Skeletal muscle tissue (tissue), 4 donors: ENCODE measurements around the gene LTBP1. TPM values are rescaled to one million over a fixed set of nuclear protein-coding genes. Genes with fewer than 3 reads are reported as not detected.

Experiments
- H3K27ac ChIP-seq: one replicate; pipeline ENCODE4 v1.7.0; 2013; ENCODE audit warnings: mild to moderate bottlenecking, low read depth, low read length, inconsistent platforms
- H3K27me3 ChIP-seq, 3 donors: one replicate each; pipeline ENCODE4 v1.7.0; 2013; ENCODE audit warnings: low read length in 3 of 3; ENCODE audit not compliant: control insufficient read depth in 3 of 3, insufficient read depth in 3 of 3
- H3K36me3 ChIP-seq, 3 donors: one replicate each; pipeline ENCODE4 v1.7.0; 2013; ENCODE audit warnings: low read length in 3 of 3; ENCODE audit not compliant: control insufficient read depth in 3 of 3, insufficient read depth in 3 of 3
- H3K4me1 ChIP-seq, 3 donors: one replicate each; pipeline ENCODE4 v1.7.0; 2013; ENCODE audit warnings: low read length in 3 of 3, mild to moderate bottlenecking in 3 of 3; ENCODE audit not compliant: control insufficient read depth in 3 of 3, insufficient read depth in 3 of 3
- H3K4me3 ChIP-seq, 3 donors: one replicate each; pipeline ENCODE4 v1.7.0; 2013; ENCODE audit warnings: low read length in 3 of 3
- H3K9ac ChIP-seq, 3 donors: one replicate each; pipeline ENCODE4 v1.7.0; 2013; ENCODE audit warnings: low read length in 3 of 3, mild to moderate bottlenecking in 3 of 3, moderate library complexity in 2 of 3, low read depth in 1 of 3
- H3K9me3 ChIP-seq, 3 donors: one replicate each; pipeline ENCODE4 v1.7.0; 2013; ENCODE audit warnings: low read length in 3 of 3; ENCODE audit not compliant: control insufficient read depth in 3 of 3
- total RNA-seq: library from RNA; depleted of rRNA; stranded (reverse); fragments of >200 nt; gene quantifications from one replicate; pipeline ENCODE4 v1.2.3, GENCODE V29; 2014
- donor health status: Osteomylitis.

The LTBP1 gene
- total RNA-seq, 1 donor from 2014 or later, result 78.8 TPM

DNA sequence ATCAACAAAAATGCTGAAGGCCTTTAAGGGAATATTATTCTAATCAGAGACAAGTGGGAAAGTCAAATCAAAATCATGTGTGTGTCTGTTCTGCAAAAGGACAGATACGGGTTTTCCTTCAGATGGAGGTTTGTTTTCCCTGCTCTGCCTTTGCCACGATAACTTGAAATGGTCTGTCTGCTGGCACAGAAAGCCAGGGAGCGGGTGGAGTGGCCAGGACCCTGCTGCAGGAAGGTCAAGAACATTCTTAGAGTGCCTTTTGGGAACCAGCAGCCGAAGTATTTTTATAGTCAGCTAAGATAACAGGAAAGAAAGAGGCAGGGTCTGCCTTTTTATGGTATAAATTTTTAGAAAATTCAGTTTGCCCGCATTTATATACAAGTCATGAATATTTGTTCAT lies 234.2 kb downstream of the LTBP1 start:
- Histone ChIP-seq H3K9me3 (no peaks in the 10 kb centered on the region), H3K27me3 (no peaks in the 10 kb centered on the region), H3K9ac (no peak overlapping the region), H3K36me3 (no peaks in the 10 kb centered on the region), H3K4me3 (no peak overlapping the region), H3K4me1 (no peaks in the 10 kb centered on the region), H3K27ac (no peak overlapping the region)

DNA sequence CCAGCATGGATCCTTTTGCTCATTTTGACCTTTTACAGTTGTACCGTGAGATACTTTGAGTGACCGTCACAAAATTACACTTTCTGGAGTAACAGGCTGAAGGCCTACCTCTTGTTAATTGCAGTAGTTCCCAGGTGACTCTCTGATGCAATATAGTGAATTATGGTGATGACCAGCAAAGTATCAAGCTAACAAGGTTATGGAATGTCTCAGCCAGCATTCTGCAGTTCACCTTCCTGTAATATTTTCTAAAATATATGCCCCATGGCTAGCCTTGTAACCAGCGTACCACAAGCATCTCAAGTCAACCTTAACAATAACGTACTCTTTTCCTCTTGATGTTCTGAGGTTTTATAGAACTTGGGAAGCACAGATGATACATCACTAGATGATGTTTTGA lies 234.7 kb downstream of the LTBP1 start:
- H3K9ac ChIP-seq, result no peak overlapping the region
- no peaks in the 10 kb centered on the region for H3K4me1 ChIP-seq
- no peaks in the 10 kb centered on the region for H3K27me3 ChIP-seq
- H3K27ac ChIP-seq, result no peak overlapping the region
- no peak overlapping the region for H3K4me3 ChIP-seq
- H3K9me3 ChIP-seq, result no peaks in the 10 kb centered on the region
- H3K36me3 ChIP-seq, result no peaks in the 10 kb centered on the region

- Histone ChIP-seq H3K4me3 (no peak overlapping the region), H3K36me3 (peaks cover 3 to 6% (median 4%) of the 10 kb centered on the region in 3 donors), H3K27me3 (no peaks in the 10 kb centered on the region), H3K9me3 (no peaks in the 10 kb centered on the region), H3K27ac (no peak overlapping the region), H3K4me1 (no peaks in the 10 kb centered on the region), H3K9ac (no peak overlapping the region)
These were observed 237.3 kb downstream of the LTBP1 start for GRCh38 chr2:33184041-33184440.

GRCh38 chr2:33186937-33187336 lies 240.2 kb downstream of the LTBP1 start:
- no peak overlapping the region for H3K4me3 ChIP-seq
- H3K4me1 ChIP-seq, result no peaks in the 10 kb centered on the region
- H3K9me3 ChIP-seq, result no peaks in the 10 kb centered on the region
- no peak overlapping the region for H3K9ac ChIP-seq
- peaks cover 3 to 6% (median 4%) of the 10 kb centered on the region in 3 donors for H3K36me3 ChIP-seq
- no peaks in the 10 kb centered on the region for H3K27me3 ChIP-seq
- no peak overlapping the region for H3K27ac ChIP-seq

DNA sequence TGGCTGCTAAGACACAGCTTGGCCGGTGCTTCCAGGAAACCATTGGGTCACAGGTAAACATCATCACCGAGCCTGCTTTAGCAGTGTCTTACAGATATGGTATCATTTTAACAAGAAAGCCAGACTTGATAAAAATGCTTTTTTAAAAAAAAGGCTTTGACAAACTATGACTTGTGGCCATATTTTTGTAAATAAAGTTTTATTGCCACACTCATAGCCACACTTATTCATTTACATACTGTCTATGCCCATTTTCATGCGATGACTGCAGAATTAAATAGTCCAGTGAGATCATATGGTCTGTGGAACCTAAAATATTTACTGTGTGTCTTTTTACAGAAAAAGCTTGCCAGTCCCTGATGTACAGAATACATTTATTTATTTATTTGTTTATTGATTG lies 242.0 kb downstream of the LTBP1 start:
- Histone ChIP-seq H3K36me3 (peaks cover 3 to 6% (median 4%) of the 10 kb centered on the region in 3 donors), H3K4me3 (no peak overlapping the region), H3K27ac (no peak overlapping the region), H3K27me3 (no peaks in the 10 kb centered on the region), H3K9ac (no peak overlapping the region), H3K9me3 (no peaks in the 10 kb centered on the region), H3K4me1 (no peaks in the 10 kb centered on the region)

DNA sequence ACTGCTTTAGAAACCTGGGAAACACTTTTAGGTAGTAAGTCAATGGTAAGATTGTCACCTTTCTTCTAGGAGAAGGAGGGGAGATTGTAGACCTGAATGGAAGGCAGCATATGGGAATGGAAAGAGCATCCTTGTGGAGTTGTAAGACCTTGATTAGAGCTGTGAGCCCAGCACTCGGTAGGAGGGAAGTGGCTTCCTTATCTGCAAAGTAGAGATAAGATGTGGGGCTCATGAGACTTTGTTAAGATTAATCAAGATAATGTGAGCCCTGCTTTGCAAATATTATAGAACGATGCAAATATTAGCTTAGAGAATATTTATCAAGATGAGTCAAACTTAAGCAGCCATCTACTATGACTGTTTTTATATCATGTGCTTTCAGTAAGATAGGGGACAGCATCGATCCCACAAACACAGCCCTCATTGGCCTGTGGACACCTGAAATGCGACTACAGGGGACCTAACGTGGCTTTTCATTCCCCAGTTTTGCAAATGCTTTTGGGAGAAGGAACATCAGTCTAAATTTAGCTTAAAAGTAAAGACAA lies 243.7 kb downstream of the LTBP1 start:
- Histone ChIP-seq H3K36me3 (peaks cover 3 to 6% (median 4%) of the 10 kb centered on the region in 3 donors), H3K27ac (no peak overlapping the region), H3K4me3 (no peak overlapping the region), H3K27me3 (no peaks in the 10 kb centered on the region), H3K4me1 (no peaks in the 10 kb centered on the region), H3K9me3 (no peaks in the 10 kb centered on the region), H3K9ac (no peak overlapping the region)

GRCh38 chr2:33195891-33196290 lies 249.1 kb downstream of the LTBP1 start:
- Histone ChIP-seq H3K27me3 (no peaks in the 10 kb centered on the region), H3K9ac (no peak overlapping the region), H3K4me1 (no peaks in the 10 kb centered on the region), H3K4me3 (no peak overlapping the region), H3K36me3 (no peaks in the 10 kb centered on the region), H3K27ac (no peak overlapping the region), H3K9me3 (no peaks in the 10 kb centered on the region)

DNA sequence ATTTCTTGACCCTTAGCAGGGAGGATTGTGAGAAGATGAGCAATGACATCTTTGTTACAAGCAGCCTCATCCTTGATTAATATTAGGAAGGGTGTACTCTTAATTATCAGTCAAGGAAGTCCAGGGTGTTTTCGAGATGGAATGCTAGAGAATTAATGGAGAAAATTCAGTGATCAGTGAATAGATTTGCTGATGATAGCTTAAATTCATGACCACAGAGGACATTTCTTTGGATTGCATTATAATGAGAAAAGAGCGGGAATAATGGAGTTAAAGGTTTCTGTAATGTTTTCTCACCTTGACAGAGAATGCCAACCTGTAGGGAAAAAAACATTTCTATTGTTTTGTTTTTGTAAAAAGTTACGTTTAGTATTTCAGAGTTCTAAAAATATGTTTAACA lies 249.9 kb downstream of the LTBP1 start:
- H3K36me3 ChIP-seq, result no peaks in the 10 kb centered on the region
- H3K4me1 ChIP-seq, result no peaks in the 10 kb centered on the region
- no peaks in the 10 kb centered on the region for H3K27me3 ChIP-seq
- H3K9ac ChIP-seq, result no peak overlapping the region
- H3K9me3 ChIP-seq, result no peaks in the 10 kb centered on the region
- H3K4me3 ChIP-seq, result no peak overlapping the region
- no peak overlapping the region for H3K27ac ChIP-seq

DNA sequence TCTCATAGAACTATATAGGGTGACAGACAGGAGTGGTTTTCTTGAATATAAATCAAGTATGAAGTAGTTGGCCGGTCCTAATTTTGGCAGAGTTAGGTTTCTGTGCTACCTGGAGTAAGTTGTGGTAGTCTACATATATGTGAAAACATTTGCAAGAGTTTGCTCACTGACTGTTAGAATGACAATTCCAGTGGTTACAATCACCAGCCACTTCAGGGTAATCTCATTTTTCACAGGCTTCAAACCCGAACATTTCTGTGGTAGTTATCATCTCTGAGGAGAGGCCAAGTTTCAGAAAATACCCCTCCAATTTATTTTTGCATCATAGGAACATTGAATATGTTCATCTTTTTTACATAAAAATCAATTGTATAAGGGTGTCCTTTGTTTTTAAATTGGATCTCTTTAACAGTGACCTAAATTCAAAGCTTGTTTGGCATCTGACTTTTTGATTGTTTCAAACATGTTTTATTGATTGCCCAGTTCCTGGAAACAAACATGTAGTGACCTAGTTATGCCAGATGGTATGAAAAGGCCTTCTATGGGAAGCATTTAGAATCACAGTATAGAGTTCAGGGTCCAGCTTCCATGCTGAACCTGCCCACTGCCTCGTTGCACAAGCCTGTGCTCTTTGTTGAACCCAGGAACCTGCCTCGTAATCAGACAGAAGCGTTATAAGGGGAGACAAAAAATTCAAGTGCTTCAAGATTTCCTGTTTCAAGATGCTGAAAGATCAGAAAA lies 250.6 kb downstream of the LTBP1 start:
- Histone ChIP-seq H3K9ac (no peak overlapping the region), H3K4me1 (no peaks in the 10 kb centered on the region), H3K9me3 (no peaks in the 10 kb centered on the region), H3K36me3 (no peaks in the 10 kb centered on the region), H3K27me3 (no peaks in the 10 kb centered on the region), H3K27ac (no peak overlapping the region), H3K4me3 (no peak overlapping the region)

DNA sequence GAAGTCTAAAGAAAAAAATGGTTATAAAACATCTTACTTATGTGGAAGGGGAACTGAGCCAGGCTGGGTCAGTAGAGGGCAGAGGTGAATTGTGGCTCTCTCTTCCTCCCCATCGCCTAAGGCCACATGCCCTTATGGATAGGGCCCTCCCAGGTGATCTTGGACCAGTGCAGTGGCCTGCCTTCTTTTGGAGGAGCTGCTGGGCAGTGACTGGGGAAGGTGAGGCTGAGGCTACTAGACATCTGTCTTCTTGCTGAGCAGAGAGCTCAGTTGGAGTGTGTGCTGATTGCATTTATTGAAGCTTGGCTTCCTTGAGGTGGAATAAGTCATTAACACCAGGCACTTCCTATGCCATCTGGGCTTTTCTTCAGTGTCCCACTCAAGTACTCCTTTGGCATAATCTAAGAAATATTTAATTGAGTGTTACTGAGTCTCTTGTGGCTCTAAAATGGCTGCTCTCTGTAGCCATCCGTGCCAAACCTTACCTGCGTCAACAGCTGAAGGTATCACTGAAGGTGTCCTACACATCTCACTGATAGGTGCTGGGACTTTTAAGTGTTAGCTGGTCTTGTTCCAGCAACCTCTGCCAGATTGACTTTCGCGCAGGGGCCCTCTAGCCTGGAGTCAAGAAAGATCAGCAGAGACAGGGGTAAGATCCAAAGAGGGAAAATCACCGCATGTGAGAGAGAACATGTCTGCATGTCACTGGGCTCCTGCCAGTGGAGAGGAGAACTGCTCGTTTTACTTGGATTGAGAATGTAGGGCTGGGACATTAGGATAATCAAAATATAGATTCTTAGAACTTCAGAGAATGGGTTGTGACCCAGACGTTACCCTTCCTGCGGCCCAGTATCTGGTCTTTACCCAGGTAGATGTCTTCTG lies 256.1 kb downstream of the LTBP1 start:
- Histone ChIP-seq H3K9me3 (no peaks in the 10 kb centered on the region), H3K9ac (no peak overlapping the region), H3K36me3 (no peaks in the 10 kb centered on the region), H3K4me3 (no peak overlapping the region), H3K4me1 (no peaks in the 10 kb centered on the region), H3K27ac (no peak overlapping the region), H3K27me3 (no peaks in the 10 kb centered on the region)
